SK-N-SH (cell line): ENCODE data around the gene SNX9. TPM values are rescaled to one million over a fixed set of nuclear protein-coding genes. Genes with fewer than 3 reads are reported as not detected.

Experiments used
- CTCF ChIA-PET: fragments of 300-600, 350-600 bp; formaldehyde crosslinking; extraction: SDS; loops from one replicate; lab custom pipeline; 2021; lab: Yijun Ruan, JAX
- POLR2A ChIA-PET: fragments of 350-600 bp; sonication (Branson Sonifier 250); formaldehyde crosslinking; extraction: SDS; loops from one replicate; lab custom pipeline; 2020; ENCODE audit warnings: antibody characterized with exemption, inconsistent platforms; lab: Yijun Ruan, JAX
- DNase-seq: peaks from one replicate; pipeline ENCODE4 v3.0.0; 2012
- H2AFZ ChIP-seq: fragments of 200-600 bp; sonication (generic); 2 replicates; pipeline ENCODE4 v1.8.1; 2016; ENCODE audit warnings: antibody characterized with exemption, mild to moderate bottlenecking, low read depth
- H3F3A ChIP-seq: fragments of 200-600 bp; sonication (generic); replicated peaks from 2 replicates; pipeline ENCODE3; 2016; ENCODE audit warnings: antibody characterized with exemption, mild to moderate bottlenecking; ENCODE audit not compliant: insufficient read depth
- H3K27ac ChIP-seq, 2 experiments: fragments of 200-500 bp in 1 of 2; fragments of 200-600 bp in 1 of 2; sonication (Bioruptor generic) in 1 of 2; sonication (generic), shearing (Covaris generic) in 1 of 2; 2 replicates each; pipeline versions ENCODE4 v1.5.1 to v1.6.1; 2014 to 2016; ENCODE audit warnings: low read depth in 2 of 2, inconsistent platforms in 1 of 2, low read length in 1 of 2, mild to moderate bottlenecking in 1 of 2, mixed read lengths in 1 of 2
- H3K27me3 ChIP-seq: fragments of 200-600 bp; sonication (generic), shearing (Covaris generic); 2 replicates; pipeline ENCODE4 v1.6.1; 2016; ENCODE audit warnings: mixed run types; ENCODE audit not compliant: insufficient read depth
- H3K36me3 ChIP-seq, 2 experiments: fragments of 200-500 bp in 1 of 2; fragments of 200-600 bp in 1 of 2; sonication (Bioruptor generic) in 1 of 2; sonication (generic) in 1 of 2; replicated peaks in 1 of 2; 2 replicates each; pipeline versions ENCODE3 to v1.5.1; 2014 to 2016; ENCODE audit warnings: low read length in 1 of 2, mild to moderate bottlenecking in 1 of 2; ENCODE audit not compliant: insufficient read depth in 2 of 2, control insufficient read depth in 1 of 2
- H3K4me1 ChIP-seq, 2 experiments: fragments of 200-500 bp in 1 of 2; fragments of 200-600 bp in 1 of 2; sonication (Bioruptor generic) in 1 of 2; sonication (generic), shearing (Covaris generic) in 1 of 2; 2 replicates each; pipeline versions ENCODE4 v1.5.1 to v1.6.1; 2014 to 2016; ENCODE audit warnings: low read depth in 1 of 2, low read length in 1 of 2, mixed run types in 1 of 2; ENCODE audit not compliant: insufficient read depth in 2 of 2, control insufficient read depth in 1 of 2
- H3K4me2 ChIP-seq: fragments of 200-600 bp; sonication (generic), shearing (Covaris generic); 2 replicates; pipeline ENCODE4 v1.6.1; 2017; ENCODE audit warnings: mixed run types
- H3K4me3 ChIP-seq, 2 experiments: fragments of 200-500 bp in 1 of 2; fragments of 200-600 bp in 1 of 2; sonication (Bioruptor generic) in 1 of 2; sonication (generic), shearing (Covaris generic) in 1 of 2; 2 replicates each; pipeline versions ENCODE4 v1.5.1 to v1.8.1; 2014 to 2016; ENCODE audit warnings: low read depth in 2 of 2, inconsistent platforms in 1 of 2, low read length in 1 of 2, mild to moderate bottlenecking in 1 of 2, mixed read lengths in 1 of 2, moderate library complexity in 1 of 2
- H3K79me2 ChIP-seq: fragments of 200-600 bp; sonication (generic); 2 replicates; pipeline ENCODE4 v1.8.1; 2017; ENCODE audit warnings: mild to moderate bottlenecking; ENCODE audit not compliant: insufficient read depth
- H3K9ac ChIP-seq: fragments of 200-600 bp; sonication (generic); 2 replicates; pipeline ENCODE4 v1.6.1; 2017; ENCODE audit warnings: mixed run types
- H3K9me2 ChIP-seq: fragments of 200-600 bp; sonication (generic); 2 replicates; pipeline ENCODE4 v1.6.1; 2017; ENCODE audit warnings: mixed run types
- H3K9me3 ChIP-seq: fragments of 200-600 bp; sonication (generic); 2 replicates; pipeline ENCODE4 v1.6.1; 2017; ENCODE audit warnings: mixed run types, mild to moderate bottlenecking, moderate library complexity
- H4K20me1 ChIP-seq: fragments of 200-600 bp; sonication (generic); 2 replicates; pipeline ENCODE4 v1.6.1; 2017; ENCODE audit warnings: mild to moderate bottlenecking, mixed run types; ENCODE audit not compliant: insufficient read depth
- CTCF ChIP-seq: fragments of 200-600 bp; sonication (generic); IDR thresholded peaks from 2 replicates; pipeline ENCODE4 v1.6.1; 2017; ENCODE audit warnings: antibody characterized with exemption, mild to moderate bottlenecking, moderate library complexity
- EZH2phosphoT487 ChIP-seq: fragments of 200-600 bp; sonication (generic); IDR thresholded peaks from 2 replicates; pipeline ENCODE4 v1.6.1; 2017; ENCODE audit warnings: low read depth, mixed run types, mild to moderate bottlenecking, antibody characterized with exemption, moderate library complexity, borderline replicate concordance
- FOXJ3 ChIP-seq: sonication (generic); formaldehyde crosslinking; IDR thresholded peaks from 2 replicates; pipeline ENCODE4 v1.5.1; 2020; ENCODE audit warnings: mild to moderate bottlenecking, missing genetic modification reagents
- IRF3 ChIP-seq: fragments of 150-350 bp; IDR thresholded peaks from 2 replicates; pipeline ENCODE4 v1.6.1; 2016; ENCODE audit warnings: mild to moderate bottlenecking, low read depth, low read length
- JUND ChIP-seq: IDR thresholded peaks from 2 replicates; pipeline ENCODE4 v1.4.0; 2012
- MAX ChIP-seq: IDR thresholded peaks from 2 replicates; pipeline ENCODE4 v1.4.0; 2012; ENCODE audit warnings: low read depth
- MEF2A ChIP-seq: IDR thresholded peaks from 2 replicates; pipeline ENCODE4 v1.4.0; 2012; ENCODE audit warnings: low read depth, borderline replicate concordance
- MXI1 ChIP-seq: IDR thresholded peaks from 2 replicates; pipeline ENCODE4 v1.6.1; 2012; ENCODE audit warnings: mild to moderate bottlenecking, low read depth, low read length, improper control_type of control experiment
- NRF1 ChIP-seq: IDR thresholded peaks from 2 replicates; pipeline ENCODE4 v1.6.1; 2012; ENCODE audit warnings: low read depth, mild to moderate bottlenecking, low read length
- POLR2AphosphoS5 ChIP-seq: IDR thresholded peaks from 2 replicates; pipeline ENCODE4 v1.6.1; 2012; ENCODE audit warnings: low read depth, low read length
- RAD21 ChIP-seq: IDR thresholded peaks from 2 replicates; pipeline ENCODE4 v1.6.1; 2012; ENCODE audit warnings: mild to moderate bottlenecking, low read length
- RXRA ChIP-seq: IDR thresholded peaks from 2 replicates; pipeline ENCODE4 v1.4.0; 2012; ENCODE audit warnings: low read depth, mild to moderate bottlenecking, borderline replicate concordance
- SIN3A ChIP-seq: IDR thresholded peaks from 2 replicates; pipeline ENCODE4 v1.6.1; 2012; ENCODE audit warnings: low read depth, mild to moderate bottlenecking, low read length, moderate library complexity, borderline replicate concordance
- TAF1 ChIP-seq: IDR thresholded peaks from 2 replicates; pipeline ENCODE4 v1.6.1; 2012; ENCODE audit warnings: low read depth, mild to moderate bottlenecking, low read length, moderate library complexity, borderline replicate concordance
- TEAD4 ChIP-seq: IDR thresholded peaks from 2 replicates; pipeline ENCODE4 v1.4.0; 2012; ENCODE audit warnings: mild to moderate bottlenecking, borderline replicate concordance; ENCODE audit not compliant: insufficient read depth
- USF1 ChIP-seq: IDR thresholded peaks from 2 replicates; pipeline ENCODE4 v1.4.0; 2012; ENCODE audit warnings: low read depth, borderline replicate concordance
- USF2 ChIP-seq: fragments of 150-350 bp; IDR thresholded peaks from 2 replicates; pipeline ENCODE4 v1.6.1; 2017; ENCODE audit warnings: antibody characterized with exemption, low read length, low read depth, borderline replicate concordance
- WGBS: methylation state at CpG from one replicate; pipeline ENCODE4 v1.1.6; 2017; ENCODE audit warnings: low lambda C conversion rate; 5-methylcytosine and 5-hydroxymethylcytosine counted together
- polyA plus RNA-seq, 3 experiments: library from polyadenylated mRNA; depleted of rRNA; stranded (reverse); fragments of >200 nt; gene quantifications; 2 replicates each; pipeline ENCODE4 v1.2.3, GENCODE V29; 2012

Gene SNX9
- polyA plus RNA-seq, 1 of the 3 experiments (the other 2 are of a cell fraction) = 31.6 TPM

- peak overlapping the region; percentile 45; the same call in 1 of the 2 replicates for H3K4me2 ChIP-seq
- ChIA-PET POLR2A (no interaction called here), CTCF (interaction anchor here (1.1 to 2.2 kb wide), 3 partner anchors 12 to 210 kb away, joined by 3 to 9 read pairs (median 7); no protein-coding TSS in a partner anchor)
- peaks cover 71% of the 10 kb centered on the region for H4K20me1 ChIP-seq
- H3K9ac ChIP-seq = no peak overlapping the region
- H3K27ac ChIP-seq = peak overlapping the region in 1 of 2 experiments; percentile 44; a peak in 2 of 4 replicates
- H3F3A ChIP-seq = peaks cover 12% of the 10 kb centered on the region
- no peak overlapping the region for H3K4me3 ChIP-seq
- no peak overlapping the region for H2AFZ ChIP-seq
- no peak for DNase-seq
- peaks cover 10 to 34% of the 10 kb centered on the region in 2 experiments; a peak in 3 of 4 replicates for H3K4me1 ChIP-seq
- WGBS = 74% methylated on average over 3 of the region's 3 CpGs
- H3K79me2 ChIP-seq = peaks cover 99% of the 10 kb centered on the region
- no peaks in the 10 kb centered on the region for H3K9me2 ChIP-seq
- TF ChIP-seq FOXJ3 (CRISPR knock-in tag) = no peak
- no peak for TF ChIP-seq TAF1
- TF ChIP-seq MEF2A = no peak
- no peak for TF ChIP-seq POLR2AphosphoS5
- TF ChIP-seq EZH2phosphoT487 = no peak
- TF ChIP-seq MXI1 = no peak
- TF ChIP-seq JUND = no peak
- no peak for TF ChIP-seq MAX
- TF ChIP-seq RAD21 = no peak
- TF ChIP-seq RXRA = no peak
- no peak for TF ChIP-seq CTCF
- TF ChIP-seq NRF1 = no peak
- no peak for TF ChIP-seq TEAD4
- TF ChIP-seq USF2 = no peak
- H3K36me3 ChIP-seq = no peaks in the 10 kb centered on the region
- H3K9me3 ChIP-seq = no peaks in the 10 kb centered on the region; the same call in 1 of the 2 replicates
- no peaks in the 10 kb centered on the region for H3K27me3 ChIP-seq
These were observed 38.8 kb downstream of the SNX9 start for GRCh38 chr6:157861814-157862213.

GRCh38 chr6:157862706-157863105 is 39.7 kb downstream of the SNX9 start:
- H3K27me3 ChIP-seq = no peaks in the 10 kb centered on the region
- no peak overlapping the region for H3K4me2 ChIP-seq
- H2AFZ ChIP-seq = no peak overlapping the region
- H3K4me1 ChIP-seq = peaks cover 12 to 42% of the 10 kb centered on the region in 2 experiments; a peak in 3 of 4 replicates
- H3K9ac ChIP-seq = no peak overlapping the region
- CTCF ChIA-PET = interaction anchor here (0.8 to 1.8 kb wide), 5 partner anchors 11 to 106 kb away, joined by 3 to 7 read pairs (median 3); no protein-coding TSS in a partner anchor
- no peaks in the 10 kb centered on the region for H3K36me3 ChIP-seq
- no peak overlapping the region for H3K4me3 ChIP-seq
- H3K27ac ChIP-seq = no peak overlapping the region
- POLR2A ChIA-PET = no interaction called here
- peaks cover 20% of the 10 kb centered on the region for H3F3A ChIP-seq
- peaks cover 71% of the 10 kb centered on the region for H4K20me1 ChIP-seq
- DNase-seq = no peak
- H3K9me2 ChIP-seq = no peaks in the 10 kb centered on the region
- no peaks in the 10 kb centered on the region for H3K9me3 ChIP-seq
- peaks cover 97% of the 10 kb centered on the region for H3K79me2 ChIP-seq
- WGBS = 82% methylated on average over 1 of the region's 1 CpG
- TF ChIP-seq IRF3 = no peak
- no peak for TF ChIP-seq SIN3A
- TF ChIP-seq RXRA = no peak
- no peak for TF ChIP-seq MAX
- no peak for TF ChIP-seq TEAD4
- no peak for TF ChIP-seq FOXJ3 (CRISPR knock-in tag)
- no peak for TF ChIP-seq USF1
- TF ChIP-seq MXI1 = no peak
- no peak for TF ChIP-seq EZH2phosphoT487
